NCI-H510A (cell line): Measurements from ENCODE around the gene SLC31A2.
"Not testable (repeated sequence)": the region's sequence is repeated elsewhere in the genome, so short reads cannot be mapped to it uniquely, and the experiment has no call there.

Source experiments
- DNase-seq: peaks from one replicate; lab custom pipeline; 2025; lab: John Stamatoyannopoulos, UW

SLC31A2 gene, protein sequence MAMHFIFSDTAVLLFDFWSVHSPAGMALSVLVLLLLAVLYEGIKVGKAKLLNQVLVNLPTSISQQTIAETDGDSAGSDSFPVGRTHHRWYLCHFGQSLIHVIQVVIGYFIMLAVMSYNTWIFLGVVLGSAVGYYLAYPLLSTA

DNA sequence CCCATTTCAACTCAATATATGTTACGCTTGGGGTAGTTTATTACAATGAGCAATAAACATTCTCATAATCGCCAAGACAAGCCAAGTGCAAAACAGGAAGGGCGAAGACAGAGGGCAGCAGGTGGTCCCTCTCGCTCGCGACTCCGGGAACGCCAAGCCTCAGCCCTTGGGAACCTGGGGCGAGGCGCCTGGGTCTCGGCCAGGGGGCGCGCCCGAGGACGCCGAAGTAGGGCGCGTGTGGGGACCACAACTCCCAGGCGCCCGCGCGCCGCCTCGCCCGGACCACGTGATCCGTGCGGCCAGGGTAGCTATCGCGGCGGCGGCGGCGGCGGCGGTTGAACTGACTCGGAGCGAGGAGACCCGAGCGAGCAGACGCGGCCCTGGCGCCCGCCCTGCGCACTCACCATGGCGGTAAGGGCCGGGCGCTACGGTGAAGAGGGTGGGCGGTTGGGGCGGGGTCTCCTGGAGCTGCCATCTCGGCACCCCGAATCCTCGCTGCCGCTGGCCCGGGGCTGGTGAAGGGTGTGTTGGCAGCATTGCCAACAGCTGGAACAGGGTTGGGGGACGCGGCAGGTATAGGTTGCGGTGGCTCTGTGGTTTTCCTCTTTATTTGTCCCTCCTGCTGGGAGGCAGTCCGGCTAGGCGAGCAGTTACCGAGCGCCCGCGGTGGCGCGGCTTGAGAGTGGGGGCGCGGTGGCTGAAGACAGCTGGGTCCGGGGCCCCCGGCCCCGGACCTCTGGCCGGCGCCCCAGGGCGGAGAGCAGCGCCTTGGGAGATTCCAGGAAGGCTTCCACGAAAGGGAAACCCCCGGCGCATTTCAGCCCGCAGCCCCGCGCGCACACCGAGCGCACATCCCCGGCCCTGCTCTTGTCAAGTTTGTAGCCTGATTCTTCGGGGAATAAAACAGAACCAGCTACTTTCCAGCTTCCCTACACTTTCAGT, at the start of gene SLC31A2:
Gene SLC31A2 (plus strand): TSS at position 338 of the 942 bp plus-strand sequence. CDS start 68 bp downstream, at position 406.
- peak; percentile 91 for DNase-seq

DNA sequence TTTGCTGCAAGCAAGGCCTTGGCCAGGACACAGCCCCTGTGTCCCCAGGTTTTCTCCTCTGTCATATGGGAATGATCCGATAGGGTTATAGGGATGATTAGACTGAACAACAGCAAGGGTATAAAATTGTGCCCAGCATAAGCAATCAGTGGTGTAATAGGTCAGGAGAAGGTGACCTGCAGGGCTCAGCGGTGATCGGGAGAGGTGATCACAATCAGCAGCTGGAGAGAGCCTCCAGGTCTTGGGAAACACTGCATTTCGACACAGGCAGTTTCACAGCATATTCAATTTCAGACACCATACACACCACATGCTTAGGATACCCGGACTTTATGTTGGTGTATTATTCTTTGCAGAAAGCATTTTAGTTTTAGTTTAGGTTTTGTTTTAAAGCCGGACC, 45.5 kb upstream of the SLC31A2 start:
- DNase-seq: not testable (repeated sequence)

DNA sequence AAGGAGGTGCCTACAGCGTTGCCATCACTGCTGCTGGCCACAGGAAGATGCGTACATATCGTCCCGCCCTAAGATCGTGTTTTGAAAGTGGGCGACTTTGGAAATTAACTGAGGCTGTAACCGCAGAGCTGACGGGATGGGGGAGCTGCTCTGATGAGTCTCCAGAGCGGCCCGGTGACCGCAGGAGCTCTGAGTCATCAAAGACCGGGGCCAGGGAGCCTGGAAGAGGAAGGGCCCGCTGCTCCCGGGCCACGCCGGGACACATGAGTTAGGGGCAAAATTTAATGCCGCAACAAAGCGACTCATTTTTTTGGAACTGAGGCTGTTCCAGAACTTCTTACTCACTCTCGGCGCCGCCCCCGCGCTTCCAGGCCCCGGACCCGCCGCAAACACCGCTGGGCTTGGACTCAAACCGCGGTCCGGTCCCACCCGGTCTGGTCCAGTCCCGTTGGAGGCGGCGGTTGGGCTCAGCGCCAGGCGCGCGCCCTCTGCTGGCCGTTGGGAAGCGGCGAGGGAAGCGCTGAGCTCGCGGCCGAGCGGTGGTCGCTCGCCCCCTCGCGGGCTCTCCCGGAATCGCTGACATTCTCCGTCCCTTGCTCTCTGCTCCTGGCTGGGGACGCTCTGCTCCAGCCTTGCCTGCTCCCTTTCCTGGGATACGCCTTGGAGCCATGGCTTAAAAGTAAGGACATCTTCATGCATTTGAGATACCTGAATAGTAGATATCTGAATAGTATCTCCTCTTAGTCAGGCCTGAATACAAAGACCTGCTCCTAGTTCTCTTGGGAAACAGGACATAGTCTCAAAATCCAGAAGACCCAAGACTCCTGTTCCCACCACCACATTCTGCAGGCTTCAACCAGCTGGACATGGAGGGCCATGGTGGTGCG, 39.5 kb upstream of the SLC31A2 start:
- DNase-seq: not testable (repeated sequence)

DNA sequence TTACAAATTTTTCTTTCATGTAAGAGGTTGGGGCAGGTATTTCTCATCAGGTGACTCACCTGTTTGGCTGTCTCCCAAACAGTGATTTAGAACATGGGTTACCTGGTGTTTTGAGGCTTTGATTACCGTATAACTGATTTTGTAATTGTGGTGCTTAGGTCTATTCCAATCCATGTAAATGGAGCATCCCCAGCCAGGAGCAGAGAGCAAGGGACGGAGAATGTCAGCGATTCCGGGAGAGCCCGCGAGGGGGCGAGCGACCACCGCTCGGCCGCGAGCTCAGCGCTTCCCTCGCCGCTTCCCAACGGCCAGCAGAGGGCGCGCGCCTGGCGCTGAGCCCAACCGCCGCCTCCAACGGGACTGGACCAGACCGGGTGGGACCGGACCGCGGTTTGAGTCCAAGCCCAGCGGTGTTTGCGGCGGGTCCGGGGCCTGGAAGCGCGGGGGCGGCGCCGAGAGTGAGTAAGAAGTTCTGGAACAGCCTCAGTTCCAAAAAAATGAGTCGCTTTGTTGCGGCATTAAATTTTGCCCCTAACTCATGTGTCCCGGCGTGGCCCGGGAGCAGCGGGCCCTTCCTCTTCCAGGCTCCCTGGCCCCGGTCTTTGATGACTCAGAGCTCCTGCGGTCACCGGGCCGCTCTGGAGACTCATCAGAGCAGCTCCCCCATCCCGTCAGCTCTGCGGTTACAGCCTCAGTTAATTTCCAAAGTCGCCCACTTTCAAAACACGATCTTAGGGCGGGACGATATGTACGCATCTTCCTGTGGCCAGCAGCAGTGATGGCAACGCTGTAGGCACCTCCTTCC, 37.9 kb upstream of the SLC31A2 start:
- DNase-seq: not testable (repeated sequence)

DNA sequence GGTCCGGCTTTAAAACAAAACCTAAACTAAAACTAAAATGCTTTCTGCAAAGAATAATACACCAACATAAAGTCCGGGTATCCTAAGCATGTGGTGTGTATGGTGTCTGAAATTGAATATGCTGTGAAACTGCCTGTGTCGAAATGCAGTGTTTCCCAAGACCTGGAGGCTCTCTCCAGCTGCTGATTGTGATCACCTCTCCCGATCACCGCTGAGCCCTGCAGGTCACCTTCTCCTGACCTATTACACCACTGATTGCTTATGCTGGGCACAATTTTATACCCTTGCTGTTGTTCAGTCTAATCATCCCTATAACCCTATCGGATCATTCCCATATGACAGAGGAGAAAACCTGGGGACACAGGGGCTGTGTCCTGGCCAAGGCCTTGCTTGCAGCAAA, 32.0 kb upstream of the SLC31A2 start:
- not testable (repeated sequence) for DNase-seq

DNA sequence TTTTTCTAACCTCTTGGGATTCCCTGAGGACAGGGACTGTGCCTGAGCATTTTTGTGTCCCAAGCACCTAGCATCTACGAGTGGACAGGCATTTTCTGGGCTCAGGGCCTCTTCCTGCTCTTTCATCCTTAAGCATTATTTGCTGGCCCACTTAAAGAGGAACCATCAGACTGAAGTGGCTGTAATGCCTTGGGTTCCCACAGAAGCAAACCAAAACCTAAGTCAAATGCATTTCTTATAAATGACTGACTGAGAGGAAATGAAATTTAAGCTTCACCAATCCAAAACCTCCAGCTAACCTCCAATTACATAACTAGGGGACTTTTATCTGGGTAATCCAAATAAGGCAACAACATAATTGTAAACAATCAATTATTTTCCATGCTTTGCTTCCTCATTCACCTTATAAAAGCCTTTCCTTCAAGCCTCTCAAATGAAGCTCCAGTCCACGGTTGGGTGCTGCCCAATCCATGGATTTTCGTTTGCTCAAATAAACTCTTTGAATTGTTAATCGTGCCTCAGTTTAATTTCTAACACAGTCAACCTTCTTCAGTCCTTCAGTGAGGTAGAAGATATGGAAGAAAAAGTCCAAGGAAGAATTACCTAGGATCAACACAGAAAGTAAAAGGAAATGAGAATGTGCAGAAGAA, 25.3 kb upstream of the SLC31A2 start:
- DNase-seq: no peak

DNA sequence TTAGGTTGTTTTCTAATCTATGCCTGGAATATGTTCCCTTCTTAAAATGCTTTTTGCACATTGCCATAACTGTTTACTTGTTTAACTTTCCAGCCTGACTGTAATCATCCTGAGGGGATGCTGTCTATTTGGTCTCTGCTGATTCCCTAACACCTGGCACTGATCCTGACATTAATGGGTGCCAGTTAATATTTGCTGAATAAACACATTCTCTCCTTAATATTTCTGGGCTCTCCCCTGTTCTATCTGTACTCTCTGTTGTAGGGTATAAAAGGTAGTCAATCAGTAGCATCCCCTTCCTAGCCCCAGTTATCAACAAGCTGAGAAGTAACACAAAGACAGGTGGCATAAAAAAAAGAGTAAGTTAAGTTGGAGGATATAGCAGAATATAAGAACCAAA, 21.3 kb upstream of the SLC31A2 start:
- DNase-seq: no peak

DNA sequence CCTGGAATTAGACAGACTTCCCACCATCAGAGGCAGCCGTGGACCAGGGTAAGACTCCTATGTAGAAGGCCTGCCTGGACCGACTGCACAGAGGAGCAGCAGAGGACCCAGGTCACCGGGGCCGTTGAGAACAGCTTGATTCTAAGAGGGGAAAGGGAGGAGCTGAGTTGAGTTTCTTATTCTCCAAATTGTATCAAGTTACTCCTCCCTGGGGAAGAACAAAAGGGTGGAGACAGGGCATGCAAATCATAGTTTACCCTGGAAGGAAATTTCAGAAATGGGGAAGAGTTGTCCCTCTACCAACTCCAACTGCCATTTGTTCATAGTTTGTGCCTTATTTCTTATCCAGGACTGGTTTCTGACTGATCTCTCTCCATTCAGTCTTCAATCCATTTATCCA, 20.9 kb upstream of the SLC31A2 start:
- DNase-seq: no peak

DNA sequence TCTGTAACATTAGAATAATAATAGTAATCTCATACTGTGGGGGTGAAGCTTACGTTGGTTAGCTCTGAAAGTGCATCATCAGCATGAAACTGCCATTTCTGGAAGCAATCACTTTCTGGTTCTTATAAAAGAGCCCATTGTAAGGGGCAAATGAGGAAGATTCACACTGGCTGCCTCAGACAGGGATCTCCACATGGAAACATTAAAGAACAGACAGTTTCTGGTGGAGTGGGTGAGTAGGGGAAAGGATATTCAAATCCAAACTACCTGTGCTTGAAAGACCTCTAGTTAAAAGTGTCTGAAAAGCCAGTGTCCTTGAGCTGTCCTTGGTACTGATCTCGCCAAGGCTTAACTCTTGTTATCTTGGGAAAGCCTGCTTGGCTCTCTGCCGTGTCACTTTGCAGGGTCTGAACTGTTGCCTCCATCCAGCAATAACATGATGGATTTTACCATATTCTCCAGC, 19.1 kb upstream of the SLC31A2 start:
- no peak for DNase-seq

DNA sequence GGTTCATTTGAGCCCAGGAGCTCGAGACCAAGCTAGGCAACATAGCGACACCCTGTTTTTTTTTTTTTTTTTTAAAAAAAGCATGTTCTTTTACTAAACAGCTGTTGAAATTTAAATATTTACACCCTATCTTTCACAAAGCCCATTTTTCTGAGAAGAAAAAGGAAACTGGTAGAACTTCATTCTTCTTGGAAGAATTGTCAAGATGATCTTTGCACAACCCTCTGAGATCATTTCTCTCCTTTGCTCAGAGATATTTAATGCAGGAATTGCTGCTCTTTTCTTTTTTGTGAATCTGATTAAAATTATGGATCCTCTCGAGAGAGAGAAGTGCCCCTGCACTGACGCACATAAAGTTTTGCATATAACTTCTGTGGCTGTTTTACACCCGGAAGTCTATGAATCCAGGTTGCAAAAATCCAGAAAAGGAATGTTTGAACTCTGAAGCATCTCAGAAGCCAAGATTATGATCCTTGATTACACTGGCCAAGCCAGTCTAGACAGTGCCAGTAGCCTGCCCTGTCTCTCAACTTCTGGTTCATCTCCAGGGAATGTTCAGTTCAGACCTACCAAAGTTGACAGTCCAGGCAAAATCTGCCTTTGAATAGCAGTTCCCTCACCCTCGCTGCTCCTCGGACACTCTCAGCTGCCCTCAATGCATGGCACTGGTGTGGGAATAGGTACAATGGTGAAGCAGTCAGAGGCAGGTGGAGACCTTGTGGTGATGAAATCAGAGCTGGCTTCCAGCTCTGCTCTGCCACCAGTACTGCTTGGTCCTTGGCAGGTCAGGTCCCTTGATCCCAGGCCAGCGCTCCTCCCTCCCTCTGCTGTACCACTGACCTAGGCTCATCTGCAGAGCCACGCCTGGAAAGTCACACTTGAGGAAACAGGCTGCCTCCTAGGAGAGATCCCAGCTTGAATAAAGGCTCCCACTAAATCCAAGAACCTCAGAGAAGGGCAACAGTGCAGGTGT, 13.3 kb upstream of the SLC31A2 start:
- DNase-seq: no peak

DNA sequence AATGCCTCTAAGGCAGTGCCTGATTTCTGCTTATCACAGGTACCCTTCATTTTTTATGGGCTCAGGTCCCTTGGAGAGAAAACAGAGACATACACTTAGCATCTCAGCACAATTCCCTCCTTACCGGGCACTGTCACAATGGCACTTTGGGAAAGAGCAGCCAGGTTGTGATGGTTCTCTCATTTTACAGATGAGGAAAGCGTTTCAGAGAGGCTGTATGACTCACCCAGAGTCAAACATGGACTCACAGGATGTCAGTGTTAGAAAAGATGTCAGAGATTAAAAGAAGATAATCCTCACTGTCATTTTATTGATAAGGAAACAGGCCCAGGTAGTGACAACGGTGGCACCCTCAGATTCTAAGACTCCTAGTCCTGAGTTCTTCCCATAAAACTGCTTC, 12.0 kb upstream of the SLC31A2 start:
- DNase-seq: no peak

DNA sequence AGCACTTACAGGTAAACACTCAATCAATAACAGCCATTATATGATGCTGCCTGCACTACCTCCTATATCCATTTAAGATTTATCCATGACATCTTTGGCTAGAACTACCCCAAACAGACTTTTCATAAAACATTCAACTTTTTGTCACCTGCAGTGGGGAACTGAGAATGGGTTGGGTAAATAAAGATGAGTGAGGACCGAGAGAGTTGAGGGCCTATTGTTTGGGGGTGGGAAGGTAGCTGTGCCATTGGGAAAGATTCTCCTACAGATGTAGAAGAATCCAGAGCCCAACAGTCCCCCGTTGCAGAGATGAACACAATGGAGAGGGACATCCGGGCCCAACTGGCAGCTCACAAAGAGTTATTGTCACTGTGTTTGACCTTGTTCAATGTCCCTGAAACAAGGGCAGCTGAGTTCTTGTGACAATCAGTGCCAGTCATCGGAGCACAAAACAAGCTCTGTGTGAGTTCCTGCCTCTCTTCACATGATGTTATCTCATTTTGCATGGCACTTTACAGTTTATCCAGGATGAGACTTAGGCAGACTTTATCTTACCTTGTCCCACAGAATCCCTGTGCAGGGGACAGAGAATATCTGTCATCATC, 11.5 kb upstream of the SLC31A2 start:
- no peak for DNase-seq

DNA sequence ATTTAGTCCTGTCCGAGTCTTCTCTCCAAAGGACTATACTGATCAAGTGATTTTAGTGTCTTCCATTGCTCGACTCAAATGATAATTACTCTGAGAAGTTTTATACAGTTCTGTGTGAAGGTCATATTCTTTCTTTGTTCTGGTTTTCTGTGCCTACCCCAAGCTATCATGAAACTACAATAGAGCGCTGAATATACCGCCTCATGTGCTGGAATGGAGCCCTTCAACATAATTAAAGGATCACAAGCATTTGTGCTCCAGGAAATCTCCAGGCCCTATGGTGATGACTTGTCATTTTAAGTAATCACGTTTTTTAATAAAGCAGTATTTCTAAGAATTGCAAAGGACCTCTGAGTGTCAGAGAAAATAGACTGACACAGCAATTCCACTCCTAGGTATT, 10.9 kb upstream of the SLC31A2 start:
- no peak for DNase-seq

DNA sequence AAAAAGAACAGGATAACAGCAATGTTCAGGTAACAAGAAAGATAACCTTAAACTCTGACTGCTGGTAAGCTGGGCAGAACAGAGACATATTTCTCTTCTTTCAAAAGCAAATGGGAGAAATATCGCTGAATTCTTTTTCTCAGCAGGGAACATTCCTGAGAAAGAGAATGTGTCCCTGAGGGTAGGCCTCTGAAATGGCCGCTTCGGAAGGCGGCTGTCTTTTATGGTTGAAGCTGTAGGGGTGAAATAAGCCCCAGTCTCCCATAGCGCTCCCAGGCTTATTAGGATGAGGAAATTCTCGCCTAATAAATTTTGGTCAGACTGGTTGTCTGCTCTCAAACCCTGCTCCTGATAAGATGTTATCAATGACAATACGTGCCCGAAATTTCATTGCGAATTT, 9.9 kb upstream of the SLC31A2 start:
- not testable (repeated sequence) for DNase-seq

DNA sequence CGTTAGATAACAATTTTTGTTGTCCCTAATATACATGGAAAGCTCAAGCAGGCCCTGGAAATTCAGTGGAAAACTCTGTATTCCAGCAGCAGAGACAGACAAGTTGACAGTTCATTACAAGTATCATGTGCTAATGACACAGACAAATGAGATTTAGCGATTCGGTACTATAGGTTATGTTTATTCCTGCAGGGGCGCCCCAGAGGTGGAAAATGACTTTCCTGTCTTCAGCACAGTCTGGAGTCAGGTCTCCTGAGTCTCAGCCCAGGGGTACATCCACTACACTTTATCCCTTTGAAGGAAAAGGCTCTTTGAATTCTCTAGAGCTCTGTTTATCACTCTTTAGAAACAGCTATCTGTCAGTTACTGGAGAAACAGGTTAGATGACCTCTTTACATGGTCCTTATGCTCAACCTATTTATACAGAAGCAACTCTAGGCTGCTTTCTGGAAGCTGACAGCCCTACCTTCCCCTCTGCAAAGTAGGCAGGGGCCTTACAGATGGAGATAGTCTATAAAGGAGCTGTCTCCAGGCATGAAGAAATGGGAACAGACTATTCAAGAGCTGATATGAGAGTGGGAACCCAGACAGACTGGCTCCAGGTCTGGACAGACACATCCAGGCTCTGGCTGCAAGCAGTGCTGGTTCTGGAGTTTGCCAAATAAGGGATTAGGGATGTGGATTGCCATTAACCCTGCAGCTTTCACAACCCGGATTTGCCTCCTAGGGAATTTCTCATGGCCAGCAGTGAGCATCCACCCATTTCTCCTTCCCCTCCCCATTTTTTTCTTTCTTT, 7.2 kb upstream of the SLC31A2 start:
- no peak for DNase-seq

DNA sequence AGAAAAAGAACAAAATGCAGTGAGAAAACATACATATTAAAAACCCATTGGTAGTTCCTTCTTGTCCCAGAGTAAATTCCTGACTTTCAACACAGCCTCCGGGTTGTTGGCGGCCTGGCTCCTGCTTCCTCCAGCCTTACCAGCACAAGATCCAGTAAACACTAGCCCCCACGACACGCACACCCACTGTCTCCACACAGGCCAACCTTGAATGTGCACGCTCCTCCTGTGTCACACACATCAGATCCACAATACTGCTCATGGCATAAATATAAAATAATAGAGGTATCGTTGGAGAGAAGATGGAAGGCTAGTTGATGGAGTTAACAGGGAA, 2.5 kb upstream of the SLC31A2 start:
- DNase-seq: no peak

DNA sequence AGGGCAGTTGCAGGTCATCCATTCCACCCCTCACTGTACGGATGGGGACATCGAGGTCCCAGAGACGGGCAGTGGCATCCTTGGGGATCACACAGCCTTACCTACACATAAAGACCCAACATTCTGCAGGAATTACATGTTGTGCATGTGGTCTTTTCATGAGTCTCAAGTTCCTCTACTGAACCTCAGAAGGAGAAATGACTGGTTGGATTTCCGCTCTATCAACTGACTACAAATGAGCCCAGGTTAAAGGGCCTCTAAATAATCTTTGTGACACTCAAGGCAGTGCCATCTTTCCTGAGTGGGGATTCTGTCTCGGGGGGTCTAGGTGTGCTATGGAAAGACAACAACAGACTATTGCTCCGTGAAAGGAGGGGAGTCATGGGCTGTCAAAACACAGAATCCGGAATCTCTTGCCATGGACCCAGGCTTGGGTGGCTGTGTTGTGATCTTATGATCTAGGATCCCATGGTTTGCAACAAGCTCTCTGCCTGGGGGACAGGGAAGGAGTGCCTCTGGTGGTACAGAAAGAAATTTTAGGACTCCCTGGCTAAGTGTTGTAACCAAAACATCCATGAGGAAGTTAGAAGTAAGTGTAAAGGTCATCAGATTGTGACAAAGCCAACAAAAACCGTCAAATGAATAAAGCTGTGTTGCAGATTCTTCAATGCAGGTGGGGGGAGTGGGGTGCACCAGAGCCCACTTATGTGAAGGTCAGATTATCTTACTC, 1.9 kb upstream of the SLC31A2 start:
- DNase-seq: no peak

DNA sequence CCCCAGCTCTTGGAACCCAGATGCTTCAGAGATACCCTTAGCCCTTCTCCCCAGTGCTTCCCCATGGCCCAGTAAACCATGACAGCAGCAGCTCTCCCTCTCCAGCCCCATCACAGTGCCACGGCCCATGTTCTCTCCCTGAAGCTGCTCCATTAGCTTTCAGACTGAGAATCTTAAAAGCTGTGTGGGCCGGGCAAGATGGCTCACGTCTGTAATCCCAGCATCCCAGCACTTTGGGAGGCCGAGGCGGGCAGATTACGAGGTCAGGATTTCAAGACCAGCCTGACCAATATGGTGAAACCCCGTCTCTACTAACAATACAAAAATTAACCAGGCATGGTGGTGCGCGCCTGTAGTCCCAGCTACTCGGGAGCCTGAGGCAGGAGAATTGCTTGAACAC, 1.2 kb upstream of the SLC31A2 start:
- not testable (repeated sequence) for DNase-seq
